GM18502 (cell line): ENCODE results near the gene MBNL1.
A peak's percentile ranks its signal among the peaks of the same experiment; 100 is the strongest.

Experiments
- ATAC-seq: cut with Tn5 transposase; IDR thresholded peaks from one replicate; pipeline ENCODE4 v1.9.1; 2021; ENCODE audit warnings: mild to moderate bottlenecking; ENCODE audit not compliant: unreplicated experiment, poor library complexity

Gene MBNL1

DNA sequence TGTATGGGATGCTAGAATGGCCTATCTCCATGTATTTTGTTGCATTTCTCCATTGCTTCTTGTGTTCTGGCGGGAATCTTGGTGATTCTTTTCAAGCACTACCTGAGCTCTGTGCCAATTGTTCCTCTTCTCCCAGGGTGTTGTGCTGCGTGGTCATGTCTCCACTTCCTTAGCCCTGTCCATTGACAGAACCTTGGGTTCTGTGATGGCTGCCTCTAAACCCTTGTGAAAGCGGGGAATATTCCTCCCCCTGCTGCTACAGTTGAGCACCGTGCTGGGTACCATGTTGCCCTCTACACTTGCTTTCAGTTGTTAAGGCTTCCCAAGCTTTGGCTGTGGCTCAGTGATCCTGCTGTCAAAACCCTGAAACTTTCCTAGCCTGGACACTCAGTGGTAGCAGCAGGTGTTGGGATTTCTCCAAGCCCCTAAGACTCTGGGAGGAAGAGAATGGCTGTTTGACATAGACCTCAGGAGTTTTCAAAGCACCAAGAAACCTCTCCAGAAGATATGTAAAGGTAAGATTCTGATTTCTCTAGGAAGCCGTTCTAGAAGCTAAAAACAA lies 69.5 kb downstream of the MBNL1 start:
- ATAC-seq: no peak

DNA sequence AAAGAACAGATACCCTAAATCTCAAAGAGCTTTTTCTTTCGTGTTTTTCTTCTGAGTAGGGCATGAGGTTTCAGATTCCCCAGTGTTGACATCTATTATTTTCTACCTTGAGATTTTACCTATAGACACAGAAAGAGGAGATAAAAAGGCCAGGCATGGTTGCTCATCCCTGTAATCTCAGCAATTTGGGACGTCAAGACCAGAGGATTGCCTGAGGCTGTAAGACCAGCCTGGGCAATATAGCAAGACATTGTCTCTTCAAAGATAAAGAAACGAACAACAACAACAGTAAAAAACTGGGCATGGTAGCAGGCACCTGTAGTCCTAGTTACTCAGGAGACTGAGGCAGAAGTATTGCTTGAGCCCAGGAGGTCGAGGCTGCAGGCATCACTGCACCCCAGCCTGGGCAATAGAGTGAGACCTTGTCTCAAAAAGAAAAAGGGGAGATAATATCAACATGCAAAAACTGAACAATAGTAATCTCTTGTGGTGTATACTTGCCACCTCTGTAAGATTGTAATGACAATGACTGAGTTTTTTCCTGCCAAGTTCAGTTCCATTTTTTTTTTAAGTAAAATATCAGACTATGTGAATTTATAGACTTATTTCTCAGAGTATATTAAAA lies 71.3 kb downstream of the MBNL1 start:
- peak; percentile 44 for ATAC-seq

DNA sequence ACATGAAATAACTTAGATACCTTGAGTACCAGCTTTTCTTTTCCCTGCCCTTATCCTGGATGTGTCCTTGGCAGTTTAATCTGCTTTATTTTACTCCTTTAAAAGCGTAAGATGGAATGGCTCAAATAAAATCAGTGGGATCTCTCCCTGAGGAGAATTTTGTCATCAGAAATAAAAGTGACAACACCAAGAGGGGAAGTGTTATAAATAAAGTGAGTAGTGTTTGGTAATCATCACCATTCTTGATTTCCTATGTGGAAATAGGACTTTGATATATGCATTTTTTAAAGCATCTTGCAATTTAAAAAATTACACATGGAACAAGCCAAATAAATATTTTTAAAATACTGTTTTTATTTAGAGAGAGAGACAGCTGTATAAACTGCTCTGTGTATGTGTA lies 76.5 kb downstream of the MBNL1 start:
- no peak for ATAC-seq

DNA sequence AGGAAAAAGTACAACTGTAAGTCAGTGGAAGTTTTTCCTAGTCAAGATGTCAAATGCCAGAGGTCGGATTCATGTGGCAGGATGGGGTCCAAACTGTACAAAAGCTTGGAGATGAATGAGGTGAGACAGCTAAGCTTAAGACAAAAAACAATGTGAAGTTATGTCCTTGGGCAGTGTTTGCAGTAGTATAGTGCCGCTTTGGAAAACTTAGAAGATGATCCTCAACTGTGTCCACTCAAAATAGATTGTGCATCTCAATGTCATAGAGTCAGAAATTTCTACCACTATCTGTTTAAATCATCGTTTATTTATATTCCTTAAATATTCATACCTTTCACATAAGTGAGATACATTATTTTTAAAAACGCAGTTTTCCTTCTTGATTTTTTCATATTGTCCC lies 77.3 kb downstream of the MBNL1 start:
- ATAC-seq: no peak

DNA sequence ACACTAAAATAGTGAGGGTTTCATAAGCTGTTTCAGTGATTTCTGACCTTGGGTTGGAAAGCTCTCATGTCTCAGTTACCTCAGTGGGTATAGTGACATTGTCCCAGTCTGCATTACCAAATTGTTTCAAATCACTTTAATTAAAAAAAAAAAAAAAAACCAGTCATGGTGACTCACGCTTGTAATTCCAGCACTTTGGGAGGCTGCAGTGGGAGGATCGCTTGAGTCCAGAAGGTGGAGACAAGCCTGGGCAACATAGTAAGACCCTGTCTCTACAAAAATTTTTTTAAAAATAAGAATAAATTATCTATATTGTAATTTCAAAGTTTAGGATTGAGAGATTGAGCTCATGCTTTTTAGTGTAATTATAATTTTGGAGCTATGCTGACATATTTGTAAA lies 78.0 kb downstream of the MBNL1 start:
- no peak for ATAC-seq

DNA sequence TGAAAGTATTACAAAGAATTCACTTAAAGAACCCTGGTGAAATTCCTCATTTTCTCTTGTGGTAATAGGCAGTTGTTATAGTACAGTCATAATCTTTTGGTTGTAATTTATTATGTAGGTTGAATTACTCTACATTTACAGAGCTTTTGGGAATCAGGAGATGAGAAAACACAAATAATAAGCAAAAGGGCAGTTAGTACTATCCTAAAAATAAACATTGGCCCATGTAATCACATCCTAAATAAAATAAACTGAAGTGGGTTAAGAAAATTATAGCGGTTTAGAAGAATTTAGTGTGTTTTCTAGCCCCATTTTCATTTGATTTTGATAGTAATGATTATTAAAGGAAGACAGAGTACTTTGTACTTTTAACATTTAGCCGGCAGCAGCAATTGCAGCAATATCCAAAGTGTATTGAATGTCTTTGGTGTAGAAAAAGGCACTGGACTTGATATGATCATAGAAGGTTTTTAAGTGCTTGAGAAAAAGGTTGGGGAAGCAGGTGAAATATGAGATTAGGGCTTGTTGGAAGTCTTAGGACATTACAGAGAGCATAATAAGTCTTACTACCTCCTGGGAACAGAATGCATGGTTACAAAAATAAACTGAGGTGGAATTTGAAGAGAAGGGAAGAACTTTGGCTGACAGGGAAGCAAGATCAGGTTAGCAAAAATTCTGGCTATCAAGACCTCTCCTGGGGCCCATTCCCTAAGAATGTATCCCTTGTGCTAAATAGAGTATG lies 79.9 kb downstream of the MBNL1 start:
- ATAC-seq: no peak

DNA sequence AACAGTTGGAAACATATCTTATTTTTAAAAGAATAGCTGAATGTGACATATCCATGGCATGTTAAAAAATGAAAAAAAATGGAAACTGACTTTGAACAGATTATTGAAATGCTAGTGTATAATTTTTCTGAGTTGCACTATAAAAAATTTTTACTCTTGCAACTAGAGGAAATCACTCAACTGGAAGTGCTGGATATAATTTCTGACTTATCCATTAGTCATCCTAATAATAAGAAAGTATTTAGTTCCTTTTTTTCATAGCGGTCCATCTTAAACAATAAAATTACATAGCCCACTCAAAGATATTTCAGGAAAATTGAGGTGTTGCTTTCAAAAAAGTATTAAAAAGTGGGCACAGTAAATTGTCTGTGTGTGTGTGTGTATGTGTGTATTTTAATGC lies 80.7 kb downstream of the MBNL1 start:
- ATAC-seq: no peak

DNA sequence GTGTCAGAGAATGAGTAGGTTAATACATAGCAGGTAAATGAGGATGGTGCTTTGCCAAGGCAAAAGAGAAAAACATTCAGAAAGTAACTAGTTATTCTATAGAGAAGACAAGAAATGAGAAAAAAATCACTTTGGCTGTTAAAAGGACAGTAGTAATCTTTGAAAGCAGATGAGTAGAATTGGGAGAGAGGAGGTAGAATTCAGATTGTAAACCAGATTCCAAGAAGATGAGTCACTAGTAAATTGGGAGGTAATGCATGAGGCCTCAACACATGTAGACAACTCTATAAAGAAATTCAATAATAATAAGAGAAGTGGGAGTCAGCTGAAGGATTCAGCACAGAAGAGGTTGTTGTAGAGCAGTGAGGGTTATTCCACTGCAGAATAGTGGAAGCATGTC lies 81.4 kb downstream of the MBNL1 start:
- ATAC-seq: no peak

DNA sequence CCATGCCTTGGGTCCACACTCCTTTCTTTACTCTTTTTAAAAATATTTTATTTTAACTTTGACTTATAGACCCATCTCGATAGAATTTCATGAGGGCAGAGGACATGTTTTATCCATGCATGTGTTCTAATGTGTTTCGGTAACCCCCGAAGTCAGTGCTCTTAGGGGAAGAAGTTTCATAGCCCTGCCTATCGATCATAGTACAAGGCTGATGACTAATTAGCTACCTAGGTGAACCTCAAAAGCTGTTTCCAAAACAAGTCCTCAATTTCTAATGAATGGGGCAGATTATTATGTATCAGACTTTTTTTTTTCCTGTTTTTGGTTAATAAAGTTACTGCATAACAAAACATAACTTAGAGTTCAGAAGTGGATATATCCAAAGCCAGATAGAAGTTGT lies 82.0 kb downstream of the MBNL1 start:
- no peak for ATAC-seq

DNA sequence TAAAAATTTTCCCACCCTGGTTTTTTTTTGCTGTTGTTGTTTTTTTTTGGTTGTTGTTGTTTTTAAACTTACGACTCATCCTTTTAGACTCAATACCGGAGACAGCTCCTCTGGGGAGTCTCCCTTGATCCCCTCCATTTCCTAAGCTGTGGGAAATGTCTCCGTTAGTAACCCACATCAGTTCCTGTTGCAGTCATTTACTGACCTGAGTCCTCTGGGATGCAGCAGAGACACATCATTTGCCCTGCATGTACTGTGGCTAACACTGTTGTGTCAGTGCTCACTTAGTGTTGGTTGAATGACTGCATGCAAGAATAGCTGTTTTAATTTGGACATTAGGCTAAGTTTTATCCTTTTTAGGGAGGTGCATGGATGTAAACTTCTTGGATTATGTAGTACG lies 83.8 kb downstream of the MBNL1 start:
- ATAC-seq: no peak

DNA sequence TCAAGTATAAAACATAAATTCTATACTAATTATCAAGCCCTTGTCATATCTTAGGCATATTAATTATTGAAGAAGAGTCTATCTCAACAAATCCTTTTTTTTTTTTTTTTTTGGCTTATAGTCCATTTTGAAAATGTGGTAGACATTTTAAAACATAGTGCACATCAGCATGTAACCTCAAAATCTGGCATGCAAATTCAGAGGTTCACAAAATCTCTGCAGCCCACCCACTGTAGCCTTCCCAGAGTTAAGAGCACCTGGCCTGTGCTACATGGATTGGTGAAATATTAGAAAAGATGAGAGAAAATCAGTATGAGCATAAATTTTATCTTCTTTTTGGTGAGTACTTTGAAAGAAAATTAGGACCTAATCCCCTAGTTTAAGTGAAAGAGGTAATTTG lies 84.8 kb downstream of the MBNL1 start:
- no peak for ATAC-seq

DNA sequence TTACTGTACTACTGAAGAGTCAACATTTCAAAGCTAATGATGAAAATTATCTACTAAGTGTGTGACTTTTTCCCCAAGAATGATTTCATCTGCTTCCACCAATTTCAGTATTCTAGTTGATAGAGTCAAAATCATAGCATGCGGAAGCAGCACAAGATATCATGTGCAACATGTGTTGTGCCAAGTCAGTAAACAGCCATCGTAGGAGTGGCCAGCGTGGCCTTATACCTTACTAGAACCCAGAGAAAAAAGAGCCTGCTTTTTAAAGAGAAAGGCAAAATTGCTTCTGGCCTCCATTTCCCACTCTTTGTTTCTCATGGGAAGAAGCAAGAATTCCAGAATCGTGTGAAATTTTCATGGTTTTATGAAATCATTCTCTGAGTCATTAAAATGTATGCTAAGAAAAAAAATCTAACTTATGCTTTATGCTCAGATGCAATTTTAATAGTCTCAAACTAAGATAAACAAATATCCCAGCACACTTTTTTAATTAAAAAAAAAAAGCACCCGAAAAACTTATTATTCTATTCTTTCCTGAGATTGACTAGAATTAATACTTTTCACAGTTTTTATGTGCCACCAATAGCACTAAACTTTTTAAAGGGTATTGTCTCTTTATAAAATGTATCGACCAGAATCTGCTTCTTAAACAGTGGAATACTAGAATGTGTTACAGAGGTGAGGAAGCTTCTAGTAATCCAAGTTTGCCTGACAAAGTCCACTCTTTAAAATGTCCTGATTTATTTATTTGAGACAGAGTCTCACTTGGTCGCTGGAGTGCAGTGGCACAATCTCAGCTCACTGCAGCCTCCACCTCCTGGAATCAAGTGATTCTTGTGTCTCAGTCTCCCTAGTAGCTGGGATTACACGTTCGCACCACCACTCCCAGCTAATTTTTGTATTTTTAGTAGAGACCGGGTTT lies 87.3 kb downstream of the MBNL1 start:
- ATAC-seq: no peak

DNA sequence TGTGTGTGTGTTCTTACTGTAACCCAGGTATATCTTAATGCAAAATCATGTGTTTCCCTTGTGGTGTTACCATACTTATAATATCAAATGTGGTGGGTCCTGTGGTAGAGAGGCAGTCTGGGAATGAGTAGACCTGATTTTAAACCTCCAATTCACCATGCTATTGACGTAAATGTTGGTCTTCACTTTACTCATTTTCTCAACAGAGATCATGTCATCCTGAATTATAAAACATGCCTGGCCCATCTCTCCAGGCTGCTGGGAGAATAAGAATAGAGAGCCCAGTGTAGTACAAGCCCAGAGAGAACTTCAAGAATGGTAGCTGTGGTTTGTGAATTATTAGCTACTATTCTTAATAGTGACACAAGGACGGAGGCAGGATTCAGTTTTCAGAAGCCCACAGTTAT lies 88.1 kb downstream of the MBNL1 start:
- ATAC-seq: peak; percentile 76

DNA sequence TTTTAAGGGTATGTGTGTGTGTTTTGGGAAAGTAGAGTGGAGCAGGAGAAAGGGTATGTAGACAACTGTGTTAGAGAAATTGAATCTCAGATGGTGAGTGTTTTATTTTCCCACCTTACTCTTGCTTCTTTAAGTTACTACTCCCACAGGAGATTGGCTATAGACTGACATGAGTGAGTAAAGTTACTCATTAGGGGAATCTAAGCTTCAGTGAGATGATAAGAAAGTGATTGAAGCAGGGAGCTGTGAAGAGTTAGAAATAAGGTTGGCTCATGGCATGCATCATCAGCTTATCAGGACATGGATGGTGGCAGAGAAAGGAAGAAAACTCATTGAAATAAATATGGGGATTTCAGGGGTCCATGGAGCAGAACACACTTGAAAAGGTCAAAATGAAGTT lies 88.9 kb downstream of the MBNL1 start:
- ATAC-seq: no peak

DNA sequence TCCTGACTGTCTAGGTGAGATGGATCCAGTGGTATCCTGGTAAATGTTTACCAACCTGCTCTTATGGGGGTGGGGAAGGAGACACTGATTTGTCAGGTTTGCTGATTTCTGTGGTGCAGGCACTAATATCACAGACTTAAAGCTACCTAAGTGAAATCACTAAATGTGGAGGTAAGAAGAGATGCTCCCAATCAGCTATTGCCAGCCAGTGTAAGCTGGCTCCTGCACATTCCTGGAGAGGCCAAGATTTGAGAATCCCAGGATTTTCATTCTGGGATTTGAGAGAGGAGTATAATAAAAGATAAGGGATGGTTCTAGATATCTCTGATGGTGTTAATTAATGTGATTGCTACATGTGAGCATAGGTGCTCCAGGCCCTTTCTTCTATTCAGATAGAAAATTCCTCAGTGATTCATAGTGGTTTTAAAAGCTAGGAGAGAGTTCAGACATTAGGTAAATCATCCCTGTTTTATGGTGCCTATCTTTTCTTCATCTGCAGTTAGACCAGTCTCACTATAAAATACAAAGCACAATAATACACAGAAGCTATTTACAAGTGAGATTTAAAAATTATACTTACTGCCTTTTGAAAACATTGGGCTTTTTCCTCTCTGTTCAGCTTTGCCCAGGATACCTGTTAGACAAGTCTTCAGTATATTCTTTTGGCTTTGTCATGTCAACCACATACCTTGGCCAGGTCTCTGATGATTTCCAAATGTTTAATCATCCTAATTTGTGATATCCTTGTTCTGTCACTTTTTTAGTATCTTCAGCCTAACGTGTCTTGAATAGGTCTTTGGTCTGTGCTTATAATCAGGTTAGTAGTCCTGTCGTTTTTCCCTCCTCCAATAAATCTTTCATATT lies 90.9 kb downstream of the MBNL1 start:
- ATAC-seq: no peak

DNA sequence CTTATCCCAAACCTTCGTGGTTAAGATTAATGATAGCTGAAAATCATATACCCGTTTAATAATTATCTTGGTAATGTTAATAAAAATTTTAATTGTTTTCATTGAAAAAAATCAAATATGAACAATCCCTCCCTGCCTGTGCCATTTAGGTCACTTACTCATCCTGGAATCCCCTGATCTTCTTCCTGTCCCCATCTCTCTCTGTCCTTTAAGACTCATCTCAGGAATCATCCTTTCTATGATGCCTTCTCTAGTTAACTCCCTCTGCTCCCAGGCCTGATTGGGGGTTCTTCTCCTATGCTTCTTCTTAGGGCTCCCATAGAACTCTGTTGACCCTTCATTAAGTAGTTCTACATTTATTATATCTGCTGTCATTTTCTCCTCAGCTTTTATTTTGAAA lies 91.6 kb downstream of the MBNL1 start:
- no peak for ATAC-seq

DNA sequence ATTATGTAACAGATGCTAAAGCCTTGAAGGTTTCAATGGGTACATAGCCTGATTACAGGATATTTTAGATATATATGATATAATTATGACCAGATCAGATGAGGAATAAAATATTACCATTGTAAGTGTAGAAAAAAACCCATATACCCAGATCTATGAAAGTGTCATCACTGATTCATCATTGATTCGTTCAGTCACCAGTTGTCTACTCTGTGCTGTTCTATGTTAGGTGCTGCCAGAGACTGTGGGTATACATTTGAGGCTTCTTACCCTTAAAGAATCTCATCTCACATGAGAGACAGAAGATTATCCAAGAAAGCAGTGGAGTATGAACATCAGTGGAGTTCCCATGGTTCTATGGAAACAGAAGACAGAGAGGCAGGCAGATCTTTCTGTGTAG lies 92.2 kb downstream of the MBNL1 start:
- no peak for ATAC-seq

DNA sequence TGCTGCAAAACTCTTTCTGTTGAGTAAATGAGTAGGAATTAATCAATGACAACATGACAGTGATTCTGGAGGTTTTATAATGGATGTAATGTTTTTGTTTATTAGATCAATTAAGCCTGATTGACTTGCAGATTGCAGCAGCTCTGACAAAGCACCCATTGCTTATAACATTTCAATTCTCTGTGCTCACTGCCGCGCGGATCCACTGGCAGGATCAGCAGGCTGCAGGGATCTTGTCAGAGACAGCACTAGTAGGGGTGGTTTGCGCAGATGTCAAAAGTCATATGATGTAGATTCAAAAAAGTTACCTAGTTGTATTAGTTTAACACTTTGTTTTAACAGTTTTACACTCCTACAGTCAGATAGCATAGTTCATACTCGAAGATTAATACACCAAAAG lies 93.4 kb downstream of the MBNL1 start:
- ATAC-seq: no peak

DNA sequence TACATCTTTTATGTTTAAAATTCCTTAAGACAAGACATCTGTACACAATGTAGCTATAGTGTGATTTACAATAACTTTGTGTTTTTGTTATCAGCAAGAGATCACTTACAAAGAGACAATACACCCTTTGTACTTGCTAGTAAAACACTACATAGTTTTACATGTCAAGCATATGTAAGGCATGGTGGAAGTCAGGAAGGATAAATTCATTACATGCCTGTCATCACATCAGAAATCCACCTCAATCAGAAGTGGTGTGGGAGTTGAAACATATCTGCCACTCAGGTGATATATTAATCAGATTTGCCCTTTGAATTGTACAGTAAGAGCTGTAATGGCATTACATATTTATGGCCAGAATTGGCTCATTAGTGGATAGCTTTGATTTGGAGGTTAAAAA lies 95.5 kb downstream of the MBNL1 start:
- no peak for ATAC-seq

DNA sequence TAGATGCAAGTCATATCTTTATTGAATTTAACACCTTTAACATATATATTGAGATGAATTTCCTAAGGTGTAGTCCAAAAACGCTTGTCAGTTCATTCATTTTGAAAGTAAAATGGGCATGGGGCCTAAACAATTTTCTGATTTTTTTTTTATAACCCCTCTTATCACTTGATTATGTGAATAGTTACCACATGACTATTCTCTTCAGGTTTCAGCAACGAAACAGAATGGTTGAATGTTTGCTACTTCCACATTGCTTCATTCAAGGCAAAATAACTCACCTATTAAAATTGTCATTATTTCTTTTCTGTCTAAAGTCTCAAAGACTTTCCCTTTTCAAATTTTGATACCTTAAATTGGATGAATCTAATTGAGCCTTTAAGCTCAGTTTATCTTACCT lies 96.4 kb downstream of the MBNL1 start:
- no peak for ATAC-seq
